ENCODE data around the gene ZNF526. TPM values are rescaled to one million over a fixed set of nuclear protein-coding genes. Genes with fewer than 3 reads are reported as not detected.

Gene ZNF526
- total and polyA plus RNA-seq, 9 of the 15 experiments (the other 6 are each of a cell fraction or from before 2014, with no cell fraction given): 1.3 to 17.9 (median 6.2) TPM

DNA sequence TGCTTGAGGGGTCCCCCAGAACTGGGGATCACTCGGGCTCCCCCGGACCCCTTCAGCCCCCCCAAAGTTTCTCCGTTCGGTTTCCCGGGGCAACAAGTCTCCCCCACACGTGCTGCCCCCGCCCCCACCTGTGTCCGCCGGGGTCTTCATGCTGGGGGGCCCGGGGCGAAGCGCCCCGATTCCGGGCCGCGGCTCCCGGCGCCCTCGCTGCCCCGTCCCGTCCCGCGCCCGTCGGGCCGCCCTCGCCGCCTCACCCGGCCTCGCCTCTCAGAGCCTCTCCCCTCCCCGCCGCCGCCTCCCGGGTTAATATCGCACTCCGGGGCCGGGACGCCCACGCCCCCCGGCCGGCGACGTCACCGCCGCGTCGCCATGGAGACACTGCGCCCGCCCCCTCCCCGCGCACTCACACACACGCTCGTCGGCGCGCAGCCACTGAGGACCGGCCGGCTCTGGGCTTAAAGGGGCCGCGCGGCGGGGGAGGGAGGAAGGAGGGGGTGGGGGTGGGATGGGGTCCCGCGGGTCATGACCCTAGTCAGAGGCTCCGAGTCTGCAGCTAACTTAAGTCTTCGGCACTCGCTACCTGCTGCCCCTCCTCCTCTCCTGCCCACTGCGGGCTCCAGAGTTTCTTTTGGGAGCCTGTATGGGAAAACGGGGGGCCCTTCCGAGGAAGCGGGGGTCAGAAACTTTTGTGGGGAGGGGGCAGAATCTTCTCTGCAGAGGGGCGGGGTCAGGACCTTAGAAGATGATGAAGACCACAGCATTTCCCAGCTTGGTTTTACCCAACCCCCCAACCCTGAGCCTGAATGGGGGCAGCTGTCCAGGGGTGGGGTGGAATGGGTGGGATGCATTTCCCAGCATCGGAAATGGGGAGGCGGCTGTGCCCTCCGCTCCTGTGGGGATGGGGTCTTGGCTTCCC lies 35.0 kb downstream of the ZNF526 start, which contains the start of gene ERF (continued):
- TF ChIP-seq, protein P1, sequence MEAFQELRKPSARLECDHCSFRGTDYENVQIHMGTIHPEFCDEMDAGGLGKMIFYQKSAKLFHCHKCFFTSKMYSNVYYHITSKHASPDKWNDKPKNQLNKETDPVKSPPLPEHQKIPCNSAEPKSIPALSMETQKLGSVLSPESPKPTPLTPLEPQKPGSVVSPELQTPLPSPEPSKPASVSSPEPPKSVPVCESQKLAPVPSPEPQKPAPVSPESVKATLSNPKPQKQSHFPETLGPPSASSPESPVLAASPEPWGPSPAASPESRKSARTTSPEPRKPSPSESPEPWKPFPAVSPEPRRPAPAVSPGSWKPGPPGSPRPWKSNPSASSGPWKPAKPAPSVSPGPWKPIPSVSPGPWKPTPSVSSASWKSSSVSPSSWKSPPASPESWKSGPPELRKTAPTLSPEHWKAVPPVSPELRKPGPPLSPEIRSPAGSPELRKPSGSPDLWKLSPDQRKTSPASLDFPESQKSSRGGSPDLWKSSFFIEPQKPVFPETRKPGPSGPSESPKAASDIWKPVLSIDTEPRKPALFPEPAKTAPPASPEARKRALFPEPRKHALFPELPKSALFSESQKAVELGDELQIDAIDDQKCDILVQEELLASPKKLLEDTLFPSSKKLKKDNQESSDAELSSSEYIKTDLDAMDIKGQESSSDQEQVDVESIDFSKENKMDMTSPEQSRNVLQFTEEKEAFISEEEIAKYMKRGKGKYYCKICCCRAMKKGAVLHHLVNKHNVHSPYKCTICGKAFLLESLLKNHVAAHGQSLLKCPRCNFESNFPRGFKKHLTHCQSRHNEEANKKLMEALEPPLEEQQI (IDR thresholded peaks at IDR 0.05): no peak
- no peak for TF ChIP-seq TEAD2 (tag; IDR thresholded peaks at IDR 0.05)
- no peak; the same call in 1 of the 2 replicates for TF ChIP-seq ESRRA (IDR thresholded peaks at IDR 0.05; ENCODE audit: borderline replicate concordance, low read depth)
- TF ChIP-seq ZNF778 (CRISPR knock-in tag; IDR thresholded peaks at IDR 0.05): no peak
- TF ChIP-seq, protein P2, sequence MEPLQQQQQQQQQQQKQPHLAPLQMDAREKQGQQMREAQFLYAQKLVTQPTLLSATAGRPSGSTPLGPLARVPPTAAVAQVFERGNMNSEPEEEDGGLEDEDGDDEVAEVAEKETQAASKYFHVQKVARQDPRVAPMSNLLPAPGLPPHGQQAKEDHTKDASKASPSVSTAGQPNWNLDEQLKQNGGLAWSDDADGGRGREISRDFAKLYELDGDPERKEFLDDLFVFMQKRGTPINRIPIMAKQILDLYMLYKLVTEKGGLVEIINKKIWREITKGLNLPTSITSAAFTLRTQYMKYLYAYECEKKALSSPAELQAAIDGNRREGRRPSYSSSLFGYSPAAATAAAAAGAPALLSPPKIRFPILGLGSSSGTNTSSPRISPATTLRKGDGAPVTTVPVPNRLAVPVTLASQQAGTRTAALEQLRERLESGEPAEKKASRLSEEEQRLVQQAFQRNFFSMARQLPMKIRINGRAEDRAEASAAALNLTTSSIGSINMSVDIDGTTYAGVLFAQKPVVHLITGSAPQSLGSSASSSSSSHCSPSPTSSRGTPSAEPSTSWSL (CRISPR knock-in tag; IDR thresholded peaks at IDR 0.05; ENCODE audit: borderline replicate concordance): no peak
- TF ChIP-seq, protein P3, sequence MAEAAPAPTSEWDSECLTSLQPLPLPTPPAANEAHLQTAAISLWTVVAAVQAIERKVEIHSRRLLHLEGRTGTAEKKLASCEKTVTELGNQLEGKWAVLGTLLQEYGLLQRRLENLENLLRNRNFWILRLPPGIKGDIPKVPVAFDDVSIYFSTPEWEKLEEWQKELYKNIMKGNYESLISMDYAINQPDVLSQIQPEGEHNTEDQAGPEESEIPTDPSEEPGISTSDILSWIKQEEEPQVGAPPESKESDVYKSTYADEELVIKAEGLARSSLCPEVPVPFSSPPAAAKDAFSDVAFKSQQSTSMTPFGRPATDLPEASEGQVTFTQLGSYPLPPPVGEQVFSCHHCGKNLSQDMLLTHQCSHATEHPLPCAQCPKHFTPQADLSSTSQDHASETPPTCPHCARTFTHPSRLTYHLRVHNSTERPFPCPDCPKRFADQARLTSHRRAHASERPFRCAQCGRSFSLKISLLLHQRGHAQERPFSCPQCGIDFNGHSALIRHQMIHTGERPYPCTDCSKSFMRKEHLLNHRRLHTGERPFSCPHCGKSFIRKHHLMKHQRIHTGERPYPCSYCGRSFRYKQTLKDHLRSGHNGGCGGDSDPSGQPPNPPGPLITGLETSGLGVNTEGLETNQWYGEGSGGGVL (CRISPR knock-in tag; IDR thresholded peaks at IDR 0.05): no peak
- TF ChIP-seq, protein P4, sequence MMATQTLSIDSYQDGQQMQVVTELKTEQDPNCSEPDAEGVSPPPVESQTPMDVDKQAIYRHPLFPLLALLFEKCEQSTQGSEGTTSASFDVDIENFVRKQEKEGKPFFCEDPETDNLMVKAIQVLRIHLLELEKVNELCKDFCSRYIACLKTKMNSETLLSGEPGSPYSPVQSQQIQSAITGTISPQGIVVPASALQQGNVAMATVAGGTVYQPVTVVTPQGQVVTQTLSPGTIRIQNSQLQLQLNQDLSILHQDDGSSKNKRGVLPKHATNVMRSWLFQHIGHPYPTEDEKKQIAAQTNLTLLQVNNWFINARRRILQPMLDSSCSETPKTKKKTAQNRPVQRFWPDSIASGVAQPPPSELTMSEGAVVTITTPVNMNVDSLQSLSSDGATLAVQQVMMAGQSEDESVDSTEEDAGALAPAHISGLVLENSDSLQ (IDR thresholded peaks at IDR 0.05): no peak
- TF ChIP-seq CHCHD3 (CRISPR knock-in tag; IDR thresholded peaks at IDR 0.05): no peak
- no peak for TF ChIP-seq PRPF4 (IDR thresholded peaks at IDR 0.05; ENCODE audit: insufficient read depth, low read depth, low read length, poor library complexity, severe bottlenecking)
- no peak for TF ChIP-seq NFATC3 (IDR thresholded peaks at IDR 0.05)
- no peak for TF ChIP-seq SNIP1 (IDR thresholded peaks at IDR 0.05; ENCODE audit: low read depth)
- TF ChIP-seq, protein P5, sequence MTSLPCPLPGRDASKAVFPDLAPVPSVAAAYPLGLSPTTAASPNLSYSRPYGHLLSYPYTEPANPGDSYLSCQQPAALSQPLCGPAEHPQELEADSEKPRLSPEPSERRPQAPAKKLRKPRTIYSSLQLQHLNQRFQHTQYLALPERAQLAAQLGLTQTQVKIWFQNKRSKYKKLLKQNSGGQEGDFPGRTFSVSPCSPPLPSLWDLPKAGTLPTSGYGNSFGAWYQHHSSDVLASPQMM (CRISPR knock-in tag; IDR thresholded peaks at IDR 0.05): no peak
- TF ChIP-seq MAFG (tag; conservative IDR thresholded peaks at IDR 0.05): no peak
- TF ChIP-seq, protein P6, sequence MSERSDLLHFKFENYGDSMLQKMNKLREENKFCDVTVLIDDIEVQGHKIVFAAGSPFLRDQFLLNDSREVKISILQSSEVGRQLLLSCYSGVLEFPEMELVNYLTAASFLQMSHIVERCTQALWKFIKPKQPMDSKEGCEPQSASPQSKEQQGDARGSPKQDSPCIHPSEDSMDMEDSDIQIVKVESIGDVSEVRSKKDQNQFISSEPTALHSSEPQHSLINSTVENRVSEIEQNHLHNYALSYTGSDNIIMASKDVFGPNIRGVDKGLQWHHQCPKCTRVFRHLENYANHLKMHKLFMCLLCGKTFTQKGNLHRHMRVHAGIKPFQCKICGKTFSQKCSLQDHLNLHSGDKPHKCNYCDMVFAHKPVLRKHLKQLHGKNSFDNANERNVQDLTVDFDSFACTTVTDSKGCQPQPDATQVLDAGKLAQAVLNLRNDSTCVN (CRISPR knock-in tag; IDR thresholded peaks at IDR 0.05): no peak
- TF ChIP-seq, protein P7, sequence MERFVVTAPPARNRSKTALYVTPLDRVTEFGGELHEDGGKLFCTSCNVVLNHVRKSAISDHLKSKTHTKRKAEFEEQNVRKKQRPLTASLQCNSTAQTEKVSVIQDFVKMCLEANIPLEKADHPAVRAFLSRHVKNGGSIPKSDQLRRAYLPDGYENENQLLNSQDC (CRISPR knock-in tag; IDR thresholded peaks at IDR 0.05): no peak
- TF ChIP-seq, protein P8, sequence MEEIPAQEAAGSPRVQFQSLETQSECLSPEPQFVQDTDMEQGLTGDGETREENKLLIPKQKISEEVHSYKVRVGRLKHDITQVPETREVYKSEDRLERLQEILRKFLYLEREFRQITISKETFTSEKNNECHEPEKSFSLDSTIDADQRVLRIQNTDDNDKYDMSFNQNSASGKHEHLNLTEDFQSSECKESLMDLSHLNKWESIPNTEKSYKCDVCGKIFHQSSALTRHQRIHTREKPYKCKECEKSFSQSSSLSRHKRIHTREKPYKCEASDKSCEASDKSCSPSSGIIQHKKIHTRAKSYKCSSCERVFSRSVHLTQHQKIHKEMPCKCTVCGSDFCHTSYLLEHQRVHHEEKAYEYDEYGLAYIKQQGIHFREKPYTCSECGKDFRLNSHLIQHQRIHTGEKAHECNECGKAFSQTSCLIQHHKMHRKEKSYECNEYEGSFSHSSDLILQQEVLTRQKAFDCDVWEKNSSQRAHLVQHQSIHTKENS (CRISPR knock-in tag; IDR thresholded peaks at IDR 0.05): no peak

All from K562 (cell line).